Subcutaneous abdominal adipose tissue (tissue), 5 donors: Measurements from ENCODE around the gene CIROP.

Experiments used
- H3K27ac ChIP-seq: one replicate; pipeline ENCODE4 v1.7.0; 2013; ENCODE audit warnings: low read depth, mild to moderate bottlenecking, inconsistent platforms, low read length, moderate library complexity
- H3K27me3 ChIP-seq, 5 donors: one replicate each; pipeline ENCODE4 v1.7.0; 2013; ENCODE audit warnings: low read length in 5 of 5, inconsistent platforms in 1 of 5; ENCODE audit not compliant: control insufficient read depth in 5 of 5, insufficient read depth in 4 of 5
- H3K36me3 ChIP-seq, 5 donors: one replicate each; pipeline ENCODE4 v1.7.0; 2013; ENCODE audit warnings: low read length in 5 of 5; ENCODE audit not compliant: control insufficient read depth in 5 of 5, insufficient read depth in 5 of 5
- H3K4me1 ChIP-seq, 5 donors: one replicate each; pipeline ENCODE4 v1.7.0; 2013; ENCODE audit warnings: low read length in 5 of 5, mild to moderate bottlenecking in 3 of 5, moderate library complexity in 1 of 5; ENCODE audit not compliant: control insufficient read depth in 5 of 5, insufficient read depth in 5 of 5
- H3K4me3 ChIP-seq, 5 donors: one replicate each; pipeline ENCODE4 v1.7.0; 2013; ENCODE audit warnings: low read length in 5 of 5, low read depth in 1 of 5
- H3K9ac ChIP-seq, 5 donors: one replicate each; pipeline ENCODE4 v1.7.0; 2013; ENCODE audit warnings: low read length in 5 of 5, mild to moderate bottlenecking in 4 of 5, moderate library complexity in 3 of 5
- H3K9me3 ChIP-seq, 5 donors: one replicate each; pipeline ENCODE4 v1.7.0; 2013; ENCODE audit warnings: low read length in 5 of 5; ENCODE audit not compliant: control insufficient read depth in 5 of 5
- donor health status: healthy.
- donor health status: healthy.
- donor health status: healthy.
- donor health status: healthy.
- donor health status: healthy.

CIROP gene

DNA sequence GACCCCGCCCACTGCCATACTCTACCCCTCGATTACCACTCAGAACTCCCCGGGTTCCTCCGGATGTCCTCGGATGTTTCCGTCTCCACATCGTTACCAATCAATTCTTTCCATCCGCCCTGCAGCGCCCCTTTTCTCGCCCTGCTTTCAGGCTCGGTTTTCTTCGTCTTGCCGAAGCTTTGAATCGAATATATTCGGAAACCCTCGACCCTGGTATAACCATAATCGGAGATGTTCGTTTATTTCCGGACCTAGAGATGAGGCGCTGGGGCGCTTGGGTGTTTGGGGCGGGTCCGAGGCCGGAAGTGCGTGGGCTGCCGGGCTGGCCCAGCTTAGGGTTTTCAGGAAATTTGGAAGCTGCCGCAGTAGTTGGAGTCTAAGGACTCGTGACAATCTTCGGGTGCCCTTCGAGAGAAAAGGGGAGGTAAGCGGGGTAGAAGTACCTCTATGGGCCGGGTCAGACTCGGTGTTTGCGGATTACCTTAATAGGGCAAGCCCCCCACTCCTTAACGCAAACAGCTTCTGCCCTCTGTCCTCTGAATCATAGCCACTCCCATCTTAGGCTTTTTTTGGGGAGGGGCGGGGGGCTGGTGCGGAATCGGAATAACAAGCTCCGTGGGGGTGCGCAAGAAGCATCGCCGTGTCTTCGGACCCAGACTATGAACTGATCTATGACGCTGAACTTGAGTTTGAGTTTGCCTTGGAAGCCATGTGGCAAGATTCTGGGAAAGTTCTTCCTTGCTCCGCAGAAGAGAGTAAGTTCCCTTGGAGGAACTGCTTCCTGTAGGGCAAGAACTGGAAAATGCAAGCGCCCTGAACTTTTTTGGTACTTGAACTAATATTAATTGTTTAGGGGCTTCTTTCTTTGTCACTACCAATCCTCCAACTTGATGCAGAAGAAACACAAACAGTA is 9.3 kb downstream of the CIROP start, which contains the start of gene C14orf119:
TSS of gene C14orf119 (plus strand) at position 310 of the 913 bp plus-strand sequence. CDS start 2,154 bp downstream, outside the sequence.
- Histone ChIP-seq H3K27me3 (no peaks in the 10 kb centered on the region), H3K9me3 (no peaks in the 10 kb centered on the region), H3K36me3 (peaks cover 19 to 40% (median 30%) of the 10 kb centered on the region in 5 donors), H3K27ac (peak within 1 kb of the TSS; percentile 98), H3K4me1 (peaks cover 9 to 43% (median 36%) of the 10 kb centered on the region in 5 donors), H3K4me3 (peak within 1 kb of the TSS; percentile 74 to 98 (median 97)), H3K9ac (peak within 1 kb of the TSS; percentile 82 to 98 (median 97))

DNA sequence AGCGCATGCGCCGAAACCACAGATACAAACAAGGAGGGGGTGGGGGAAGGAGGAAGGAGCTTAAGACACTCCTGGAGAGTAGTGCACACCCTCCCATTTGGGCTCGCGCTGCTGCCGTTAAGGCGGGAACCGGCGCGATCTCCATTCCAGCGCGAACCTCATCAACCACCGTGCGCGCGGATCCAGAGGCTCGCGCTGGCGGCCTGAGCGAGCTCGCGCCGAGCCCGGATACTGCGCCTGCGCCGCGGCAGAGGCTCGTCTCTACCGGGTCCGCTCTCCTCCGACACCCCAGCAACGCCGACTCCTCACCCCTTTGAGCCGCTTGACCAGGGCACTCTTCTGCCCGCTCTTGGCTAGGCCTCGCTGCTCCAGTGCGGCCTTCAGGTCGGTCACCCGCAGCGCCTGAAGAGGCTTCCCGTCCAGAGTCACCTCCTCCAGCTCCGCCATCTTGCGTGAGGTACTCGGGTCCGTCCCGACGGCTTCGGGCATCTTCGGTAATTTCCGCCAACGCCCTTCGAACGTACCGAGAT is 10.1 kb downstream of the CIROP start, which contains the start of gene ACIN1:
TSS of gene ACIN1 (minus strand) at position 471 of the 530 bp plus-strand sequence. CDS start at position 447, 24 bp downstream.
- Histone ChIP-seq H3K9ac (peak within 1 kb of the TSS; percentile 82 to 98 (median 97)), H3K9me3 (no peaks in the 10 kb centered on the region), H3K4me1 (peaks cover 9 to 43% (median 36%) of the 10 kb centered on the region in 5 donors), H3K27me3 (no peaks in the 10 kb centered on the region), H3K4me3 (peak within 1 kb of the TSS; percentile 74 to 98 (median 97)), H3K36me3 (peaks cover 24 to 47% (median 38%) of the 10 kb centered on the region in 5 donors), H3K27ac (peak within 1 kb of the TSS; percentile 98)

- Histone ChIP-seq H3K4me1 (peaks cover 9 to 43% (median 36%) of the 10 kb centered on the region in 5 donors), H3K9me3 (no peaks in the 10 kb centered on the region), H3K9ac (peak overlapping the region; percentile 40 to 98 (median 91)), H3K27ac (peak overlapping the region; percentile 98), H3K36me3 (peaks cover 30 to 48% (median 42%) of the 10 kb centered on the region in 5 donors), H3K4me3 (peak overlapping the region; percentile 74 to 98 (median 94)), H3K27me3 (no peaks in the 10 kb centered on the region)
These were observed 10.7 kb downstream of the CIROP start for GRCh38 chr14:23093991-23094665.

DNA sequence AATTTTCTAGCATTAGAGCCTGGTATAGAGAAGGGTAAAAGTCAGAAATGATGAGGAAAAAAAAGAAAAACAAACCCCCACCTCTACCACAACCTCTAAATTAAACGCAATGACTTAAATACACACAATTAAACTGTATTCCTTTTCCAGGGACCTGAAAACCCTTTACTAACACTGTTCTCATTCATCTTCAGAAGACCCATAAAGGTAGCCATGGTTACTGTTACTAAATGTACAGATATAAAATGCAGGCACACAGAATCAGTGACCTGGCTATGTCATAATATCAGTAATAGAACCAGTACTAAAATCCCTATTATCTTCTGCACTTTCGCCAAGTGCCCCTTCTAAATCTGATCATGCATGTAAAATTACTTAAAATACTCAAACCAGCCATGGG is 11.3 kb downstream of the CIROP start:
- Histone ChIP-seq H3K36me3 (peaks cover 33 to 51% (median 41%) of the 10 kb centered on the region in 5 donors), H3K4me1 (peaks cover 9 to 43% (median 36%) of the 10 kb centered on the region in 5 donors), H3K27me3 (no peaks in the 10 kb centered on the region), H3K9ac (peak overlapping the region in 4 of 5 donors; percentile 88 to 98 (median 94)), H3K4me3 (peak overlapping the region; percentile 74 to 98 (median 94)), H3K9me3 (no peaks in the 10 kb centered on the region), H3K27ac (peak overlapping the region; percentile 98)

DNA sequence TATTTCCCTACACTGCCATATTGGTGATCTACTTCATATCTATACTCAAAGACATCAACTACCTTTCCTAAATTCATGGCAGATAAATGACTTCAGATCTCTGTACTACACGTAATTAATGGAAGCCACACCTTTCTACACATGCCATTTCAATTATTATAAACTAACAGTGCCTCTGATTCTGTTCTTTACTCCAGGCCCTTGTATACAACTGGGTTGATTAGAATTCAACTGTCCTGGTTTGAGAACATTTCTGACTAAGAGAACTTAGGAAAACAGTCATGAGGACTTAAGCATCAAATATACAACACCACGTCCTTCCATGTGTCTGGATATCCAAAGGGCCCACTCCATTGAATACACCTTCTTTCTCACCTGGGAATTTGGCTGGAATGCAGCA is 11.7 kb downstream of the CIROP start:
- Histone ChIP-seq H3K4me1 (peaks cover 9 to 42% (median 34%) of the 10 kb centered on the region in 5 donors), H3K9me3 (no peaks in the 10 kb centered on the region), H3K27me3 (no peaks in the 10 kb centered on the region), H3K36me3 (peaks cover 32 to 51% (median 39%) of the 10 kb centered on the region in 5 donors), H3K27ac (no peak overlapping the region), H3K9ac (peak overlapping the region in 3 of 5 donors; percentile 88 to 98 (median 91)), H3K4me3 (peak overlapping the region in 2 of 5 donors; percentile 74 to 94)

DNA sequence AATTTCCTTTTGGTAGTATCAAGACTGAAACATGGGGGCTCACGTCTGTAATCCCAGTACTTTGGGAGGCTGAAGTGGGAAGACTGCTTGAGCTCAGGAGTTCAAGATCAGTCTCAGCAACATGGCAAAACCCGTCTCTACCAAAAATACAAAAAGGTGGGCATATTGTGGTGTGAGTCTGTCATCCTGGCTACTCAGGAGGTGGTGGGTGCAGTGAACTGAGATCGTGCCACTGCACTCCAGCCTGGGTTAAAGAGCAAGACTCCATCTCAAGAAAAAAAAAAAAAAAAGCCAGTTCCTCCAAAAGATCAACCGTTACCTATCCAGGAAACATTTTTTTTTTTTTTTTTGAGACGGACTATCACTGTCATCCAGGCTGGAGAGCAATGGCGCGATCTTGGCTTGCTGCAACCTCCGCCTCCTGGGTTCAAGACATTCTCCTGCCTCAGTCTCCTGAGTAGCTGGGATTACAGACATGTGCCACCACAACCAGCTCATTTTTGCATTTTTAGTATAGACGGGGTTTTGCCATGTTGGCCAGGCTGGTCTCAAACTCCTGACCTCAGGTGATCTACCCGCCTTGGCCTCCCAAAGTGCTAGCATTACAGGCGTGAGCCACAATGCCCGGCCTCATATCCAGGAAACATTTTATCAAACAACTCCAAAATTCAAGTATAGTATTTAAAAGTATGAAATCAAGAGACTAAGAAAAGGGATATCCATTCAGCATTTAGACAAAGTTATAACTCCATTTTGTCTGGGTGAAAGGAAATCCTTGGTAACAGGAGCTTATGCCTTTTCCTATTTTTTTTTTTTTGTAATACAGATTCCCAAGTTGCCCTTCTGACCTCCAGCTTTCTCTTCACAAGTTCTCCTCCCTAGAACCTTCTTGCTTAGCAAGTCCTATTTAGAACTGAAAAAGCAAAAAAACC is 13.2 kb downstream of the CIROP start:
- Histone ChIP-seq H3K27ac (no peak overlapping the region), H3K9ac (no peak overlapping the region), H3K9me3 (no peaks in the 10 kb centered on the region), H3K4me1 (peaks cover 4 to 26% (median 20%) of the 10 kb centered on the region in 5 donors), H3K4me3 (no peak overlapping the region), H3K36me3 (peaks cover 39 to 59% (median 45%) of the 10 kb centered on the region in 5 donors), H3K27me3 (no peaks in the 10 kb centered on the region)

GRCh38 chr14:23090254-23090636 is 14.5 kb downstream of the CIROP start:
- Histone ChIP-seq H3K9me3 (no peaks in the 10 kb centered on the region), H3K27ac (no peak overlapping the region), H3K4me3 (no peak overlapping the region), H3K27me3 (no peaks in the 10 kb centered on the region), H3K9ac (no peak overlapping the region), H3K36me3 (peaks cover 52 to 72% (median 57%) of the 10 kb centered on the region in 5 donors), H3K4me1 (peaks cover 2 to 22% (median 16%) of the 10 kb centered on the region in 5 donors)

DNA sequence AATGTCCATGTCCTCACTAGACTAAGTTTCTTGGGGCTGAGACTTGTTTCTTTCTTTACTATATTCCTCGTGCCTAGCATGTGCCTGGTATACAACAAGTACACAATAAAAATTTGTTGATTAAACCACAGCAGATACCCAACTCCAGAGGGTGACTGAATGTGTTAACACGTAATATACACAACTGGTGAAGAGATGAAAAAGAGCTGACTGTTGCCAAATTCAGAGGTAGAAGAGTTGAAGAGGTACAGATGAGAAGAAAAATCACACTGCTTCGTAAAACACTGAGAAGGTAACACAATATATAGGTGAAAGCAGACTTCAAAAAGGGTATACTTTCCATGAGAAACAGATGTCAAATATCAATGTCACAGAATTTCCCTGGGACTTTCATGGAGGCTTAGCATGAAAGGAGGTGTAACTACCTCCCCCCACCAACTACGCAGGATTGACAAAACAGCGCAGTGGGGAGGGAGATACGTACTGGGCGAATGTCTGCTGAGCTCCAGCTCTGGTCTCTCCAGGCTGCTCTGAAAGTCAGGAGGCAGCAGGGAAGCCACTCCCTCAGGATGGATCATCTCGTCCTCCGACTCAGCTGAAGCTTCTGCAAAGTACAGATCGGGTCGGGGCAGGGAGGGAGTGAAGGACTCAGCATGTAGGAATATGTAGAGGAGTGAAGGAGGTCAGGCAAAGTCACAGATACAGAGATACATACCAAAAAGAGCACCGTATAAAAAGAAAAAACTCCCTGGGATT is 15.1 kb downstream of the CIROP start:
- peaks cover 54 to 77% (median 61%) of the 10 kb centered on the region in 5 donors for H3K36me3 ChIP-seq
- H3K9me3 ChIP-seq: no peaks in the 10 kb centered on the region
- H3K27ac ChIP-seq: no peak overlapping the region
- H3K9ac ChIP-seq: no peak overlapping the region
- H3K4me1 ChIP-seq: peaks cover 2 to 22% (median 16%) of the 10 kb centered on the region in 5 donors
- H3K27me3 ChIP-seq: no peaks in the 10 kb centered on the region
- H3K4me3 ChIP-seq: no peak overlapping the region
